ENCODE results near the gene CATSPER4. TPM values are rescaled to one million over a fixed set of nuclear protein-coding genes. Genes with fewer than 3 reads are reported as not detected.
"Not testable (repeated sequence)": the region's sequence is repeated elsewhere in the genome, so short reads cannot be mapped to it uniquely, and the experiment has no call there.

Gene CATSPER4
- total RNA-seq, 4 donors from 2014 or later, result not detected

DNA sequence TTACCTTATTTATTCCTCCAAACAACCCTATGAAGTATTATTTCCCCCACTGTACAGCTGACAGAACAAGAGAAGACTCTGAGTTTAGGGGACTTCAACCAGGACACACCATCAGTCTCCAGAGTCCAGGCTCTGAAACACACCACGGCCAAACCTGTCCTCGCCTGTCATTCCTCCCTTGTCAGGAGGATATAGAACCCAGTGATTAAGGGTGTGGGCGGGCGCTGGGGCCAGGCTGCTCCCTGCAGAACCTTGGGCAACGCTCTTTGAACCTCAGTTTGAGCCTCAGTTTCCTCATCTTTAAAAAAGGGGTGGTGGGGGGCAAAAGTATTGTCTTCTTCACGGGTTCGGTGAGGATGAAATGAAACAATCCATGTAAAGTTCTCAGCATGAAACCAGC lies 34.2 kb downstream of the CATSPER4 start:
- no peaks in the 10 kb centered on the region for H3K9me3 ChIP-seq
- H3K36me3 ChIP-seq, result no peaks in the 10 kb centered on the region
- TF ChIP-seq POLR2A (IDR thresholded peaks at IDR 0.05) (no peak), EP300 (IDR thresholded peaks at IDR 0.05) (no peak), POLR2AphosphoS5 (IDR thresholded peaks at IDR 0.05) (no peak)
- TF ChIP-seq, protein P1, sequence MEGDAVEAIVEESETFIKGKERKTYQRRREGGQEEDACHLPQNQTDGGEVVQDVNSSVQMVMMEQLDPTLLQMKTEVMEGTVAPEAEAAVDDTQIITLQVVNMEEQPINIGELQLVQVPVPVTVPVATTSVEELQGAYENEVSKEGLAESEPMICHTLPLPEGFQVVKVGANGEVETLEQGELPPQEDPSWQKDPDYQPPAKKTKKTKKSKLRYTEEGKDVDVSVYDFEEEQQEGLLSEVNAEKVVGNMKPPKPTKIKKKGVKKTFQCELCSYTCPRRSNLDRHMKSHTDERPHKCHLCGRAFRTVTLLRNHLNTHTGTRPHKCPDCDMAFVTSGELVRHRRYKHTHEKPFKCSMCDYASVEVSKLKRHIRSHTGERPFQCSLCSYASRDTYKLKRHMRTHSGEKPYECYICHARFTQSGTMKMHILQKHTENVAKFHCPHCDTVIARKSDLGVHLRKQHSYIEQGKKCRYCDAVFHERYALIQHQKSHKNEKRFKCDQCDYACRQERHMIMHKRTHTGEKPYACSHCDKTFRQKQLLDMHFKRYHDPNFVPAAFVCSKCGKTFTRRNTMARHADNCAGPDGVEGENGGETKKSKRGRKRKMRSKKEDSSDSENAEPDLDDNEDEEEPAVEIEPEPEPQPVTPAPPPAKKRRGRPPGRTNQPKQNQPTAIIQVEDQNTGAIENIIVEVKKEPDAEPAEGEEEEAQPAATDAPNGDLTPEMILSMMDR (IDR thresholded peaks at IDR 0.05), result no peak
- H3K27ac ChIP-seq, result no peak overlapping the region
- H3K4me1 ChIP-seq, result peaks cover 10% of the 10 kb centered on the region
- peak in 1 of 2 donors; percentile 19 for DNase-seq (ENCODE audit: low spot score in 2 of 2)
- H3K4me3 ChIP-seq, result peak overlapping the region; percentile 42
- H3K27me3 ChIP-seq, result peaks cover 20% of the 10 kb centered on the region
- 92% methylated on average over 7 of the region's 7 CpGs for WGBS

DNA sequence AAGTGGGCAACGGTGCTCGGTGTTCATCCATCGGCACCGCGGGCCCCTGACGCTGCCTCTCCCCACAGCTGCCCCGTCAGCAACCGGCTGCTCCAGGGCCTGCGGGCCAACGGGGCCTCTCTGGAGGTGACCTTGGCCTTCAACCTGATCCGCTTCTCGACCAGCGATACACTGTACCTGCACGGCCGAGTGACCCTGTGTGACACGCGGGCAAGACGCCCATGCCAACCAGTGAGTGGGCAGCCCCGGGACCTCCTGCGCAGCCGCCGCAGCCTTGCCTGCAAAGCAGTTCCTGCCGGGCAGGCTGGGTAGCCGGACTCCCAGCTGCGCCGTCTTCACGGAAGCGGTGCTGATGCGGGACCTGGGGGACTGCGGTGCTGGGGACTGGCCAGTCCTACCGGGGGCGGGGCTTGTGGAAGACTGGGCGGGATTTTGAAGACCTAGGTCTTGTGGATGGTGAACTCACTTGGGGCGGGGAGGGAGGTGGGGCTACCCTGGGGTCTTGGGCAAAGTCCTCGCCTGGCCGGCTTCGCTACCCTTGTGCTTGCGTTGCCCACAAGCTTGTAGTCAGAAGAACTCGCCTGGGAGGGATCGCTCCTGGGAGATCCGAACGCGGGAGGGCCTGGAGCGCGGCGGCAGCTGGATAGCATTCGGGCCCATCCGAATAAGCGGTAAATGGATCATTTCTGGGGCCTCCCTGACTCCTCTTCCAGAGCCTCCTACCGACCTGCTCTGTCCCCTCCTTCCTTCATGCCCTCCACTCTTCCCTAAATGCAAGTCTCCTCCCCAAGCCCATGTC lies 34.8 kb downstream of the CATSPER4 start:
- Histone ChIP-seq H3K27me3 (peaks cover 13% of the 10 kb centered on the region), H3K36me3 (no peaks in the 10 kb centered on the region), H3K4me3 (peak overlapping the region; percentile 42), H3K27ac (no peak overlapping the region), H3K4me1 (peaks cover 10% of the 10 kb centered on the region), H3K9me3 (no peaks in the 10 kb centered on the region)
- 18% methylated on average over 40 of the region's 50 CpGs for WGBS
- peak in 1 of 2 donors; percentile 72 for DNase-seq (ENCODE audit: low spot score in 2 of 2)
- TF ChIP-seq, protein P1 (IDR thresholded peaks at IDR 0.05), result no peak
- TF ChIP-seq POLR2A (IDR thresholded peaks at IDR 0.05) (no peak), EP300 (IDR thresholded peaks at IDR 0.05) (no peak), POLR2AphosphoS5 (IDR thresholded peaks at IDR 0.05) (no peak)

DNA sequence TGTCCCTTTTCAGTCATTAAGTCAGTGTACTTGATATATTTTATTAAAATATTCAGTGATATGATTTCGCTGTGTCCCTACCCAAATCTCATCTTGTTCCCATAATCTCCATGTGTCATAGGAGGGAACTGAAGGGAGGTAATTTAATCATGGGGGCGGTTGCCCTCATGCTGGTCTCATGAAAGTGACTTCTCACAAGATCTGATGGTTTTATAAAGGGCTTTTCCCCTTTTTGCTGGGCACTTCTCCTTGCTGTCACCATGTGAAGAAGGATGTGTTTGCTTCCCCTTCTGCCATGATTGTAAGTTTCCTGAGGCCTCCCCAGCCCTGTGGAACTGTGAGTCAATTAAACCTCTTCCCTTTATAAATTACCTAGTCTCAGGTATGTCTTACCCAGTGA lies 40.3 kb downstream of the CATSPER4 start:
- not testable (repeated sequence) for DNase-seq (ENCODE audit: low spot score in 2 of 2); H3K27me3 ChIP-seq; H3K4me3 ChIP-seq; H3K36me3 ChIP-seq; H3K27ac ChIP-seq; H3K9me3 ChIP-seq
- peaks cover 14% of the 10 kb centered on the region for H3K4me1 ChIP-seq
- 79% methylated on average over 2 of the region's 2 CpGs for WGBS

DNA sequence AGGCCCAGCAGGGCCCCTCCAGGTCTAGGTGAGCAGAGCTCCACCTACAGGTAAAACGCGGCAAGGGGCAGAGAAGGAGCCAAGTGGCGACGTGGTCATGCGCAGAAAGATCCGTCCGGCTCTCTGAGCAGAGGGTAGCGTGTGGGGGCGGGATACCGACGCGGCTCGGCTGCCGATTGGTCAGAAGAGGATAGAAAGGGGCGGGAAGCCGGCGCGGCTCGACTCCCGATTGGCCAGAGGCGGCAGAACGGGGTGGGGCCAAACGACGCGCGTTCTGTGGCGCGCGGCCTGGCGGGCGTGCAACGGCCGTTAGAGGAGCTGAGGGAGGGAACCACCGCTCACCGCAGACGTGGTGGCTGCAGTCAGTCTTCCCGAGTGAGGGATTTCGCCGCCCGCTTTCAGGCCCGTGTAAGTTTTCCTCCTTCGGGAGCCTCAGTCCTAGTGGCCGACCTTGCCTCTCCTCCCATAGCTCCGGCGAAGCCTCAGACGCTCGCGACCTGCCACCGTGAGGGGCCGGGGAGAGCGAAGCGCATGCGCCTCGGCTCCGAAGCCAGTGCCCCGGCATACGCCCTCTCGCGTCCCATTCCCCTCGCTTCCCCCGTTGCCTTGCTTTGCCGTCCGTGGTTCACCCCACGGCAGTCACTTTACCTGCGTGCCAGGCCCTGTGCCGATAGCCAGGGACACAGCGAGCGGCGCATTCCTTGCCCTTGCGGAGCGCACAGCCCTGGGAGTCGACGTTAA lies 43.7 kb downstream of the CATSPER4 start, which contains the start of gene CEP85:
CEP85 (plus strand) TSS at position 298 of the 741 bp plus-strand sequence. CDS start 5,584 bp downstream, outside the sequence.
- peak; percentile 98 to 100 for DNase-seq (ENCODE audit: low spot score in 2 of 2)
- no peaks in the 10 kb centered on the region for H3K36me3 ChIP-seq
- peak within 1 kb of the TSS; percentile 69 for H3K4me3 ChIP-seq
- H3K27ac ChIP-seq, result peak within 1 kb of the TSS; percentile 80
- WGBS, result under 1% methylated on average over 34 of the region's 73 CpGs
- no peaks in the 10 kb centered on the region for H3K9me3 ChIP-seq
- TF ChIP-seq POLR2AphosphoS5 (IDR thresholded peaks at IDR 0.05) (peak in 1 of 3 donors; percentile 55), POLR2A (IDR thresholded peaks at IDR 0.05) (no peak), EP300 (IDR thresholded peaks at IDR 0.05) (no peak)
- TF ChIP-seq, protein P1 (IDR thresholded peaks at IDR 0.05), result peak; percentile 17 to 88
- peaks cover 26% of the 10 kb centered on the region for H3K4me1 ChIP-seq
- no peaks in the 10 kb centered on the region for H3K27me3 ChIP-seq

DNA sequence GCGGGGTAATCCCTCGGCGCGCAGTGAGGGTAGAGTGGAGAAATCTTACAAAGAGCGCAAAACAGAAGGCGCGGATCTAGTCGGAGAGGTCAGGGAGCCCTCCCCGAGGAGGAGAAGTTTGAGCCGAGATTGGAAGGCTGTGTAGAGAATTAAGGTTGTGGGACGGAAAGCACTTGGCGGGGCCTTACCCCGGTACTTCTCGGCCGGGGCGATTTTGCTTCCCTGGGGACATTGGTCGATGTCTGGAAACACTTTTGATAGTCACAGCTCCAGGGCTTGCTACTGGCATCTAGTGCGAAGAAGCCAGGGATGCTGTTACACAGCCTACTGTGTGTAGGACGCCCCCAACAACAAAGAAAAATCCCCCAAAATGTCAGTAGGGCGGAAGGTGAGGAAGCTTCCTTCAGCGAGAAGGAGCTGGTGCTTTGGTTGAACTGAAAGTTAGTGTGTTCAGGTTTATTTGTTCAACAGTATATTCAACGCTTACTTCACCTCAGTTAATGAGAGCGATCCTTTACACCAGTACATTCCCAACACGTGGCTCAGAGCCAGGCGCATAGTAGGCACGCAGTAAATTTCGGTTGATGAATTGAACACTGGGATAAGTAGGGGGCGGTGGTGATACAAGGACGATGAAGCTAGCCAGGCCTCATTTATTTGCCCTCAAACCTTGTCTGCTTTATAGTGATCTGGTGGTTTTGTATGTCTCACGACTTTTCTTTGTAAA lies 44.4 kb downstream of the CATSPER4 start:
- H3K27ac ChIP-seq, result peak overlapping the region; percentile 80
- TF ChIP-seq, protein P1 (IDR thresholded peaks at IDR 0.05), result no peak
- no peak for TF ChIP-seq EP300 (IDR thresholded peaks at IDR 0.05)
- TF ChIP-seq POLR2A (IDR thresholded peaks at IDR 0.05), result no peak
- TF ChIP-seq POLR2AphosphoS5 (IDR thresholded peaks at IDR 0.05), result no peak
- no peaks in the 10 kb centered on the region for H3K9me3 ChIP-seq
- no peaks in the 10 kb centered on the region for H3K27me3 ChIP-seq
- peaks cover 26% of the 10 kb centered on the region for H3K4me1 ChIP-seq
- H3K36me3 ChIP-seq, result no peaks in the 10 kb centered on the region
- peak overlapping the region; percentile 69 for H3K4me3 ChIP-seq
- no peak for DNase-seq (ENCODE audit: low spot score in 2 of 2)
- WGBS, result 4% methylated on average over 26 of the region's 30 CpGs
